ENCODE data around the gene HEATR5A. TPM values are rescaled to one million over a fixed set of nuclear protein-coding genes. Genes with fewer than 3 reads are reported as not detected.
A peak's percentile ranks its signal among the peaks of the same experiment; 100 is the strongest.

HEATR5A gene
- total and polyA plus RNA-seq, 2 of the 13 experiments (the other 11 are each of a cell fraction or from before 2014, with no cell fraction given) = 36.4 to 105 TPM

DNA sequence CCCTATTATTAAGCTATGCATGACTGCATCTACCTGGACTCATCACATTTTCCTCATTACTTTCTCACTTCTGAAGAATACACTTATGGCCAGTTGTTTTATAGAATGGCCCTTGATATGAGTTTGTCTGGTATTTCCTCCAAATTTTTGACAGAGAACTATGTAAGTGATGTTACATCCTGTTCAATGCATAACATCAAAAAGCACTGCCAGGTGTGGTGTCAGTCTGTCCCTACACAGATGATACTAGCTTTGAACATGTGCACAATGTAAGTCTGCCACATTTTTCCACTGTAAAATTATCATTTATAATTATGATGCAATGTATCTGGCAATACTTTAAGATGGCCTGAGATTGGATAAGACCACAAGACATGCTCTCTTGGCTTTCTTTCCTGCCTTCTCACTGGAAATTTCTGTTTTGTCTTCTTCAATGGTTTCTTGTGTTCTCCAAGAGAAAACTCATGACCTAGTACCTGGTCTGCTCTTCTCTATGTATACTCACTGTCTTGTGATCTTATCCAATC, 28.3 kb downstream of the HEATR5A start:
- no peak for FAIRE-seq
- Histone ChIP-seq H3K79me2 (ENCODE audit: insufficient read depth, low read length) (no peaks in the 10 kb centered on the region), H3K36me3 (replicated peaks in 1 of 2; ENCODE audit: control insufficient read depth in 1 of 2, insufficient read depth in 2 of 2, low read length in 2 of 2) (peaks cover 3 to 19% of the 10 kb centered on the region in 2 experiments; a peak in 3 of 5 replicates), H3K9ac (ENCODE audit: insufficient read depth, low read depth, low read length) (no peak overlapping the region), H4K20me1 (ENCODE audit: insufficient read depth, low read length) (no peaks in the 10 kb centered on the region), H3K27me3 (ENCODE audit: control insufficient read depth in 1 of 2, insufficient read depth in 2 of 2, low read length in 2 of 2) (no peaks in the 10 kb centered on the region), H3K4me2 (ENCODE audit: low read depth, low read length) (no peak overlapping the region), H3K4me3 (replicated peaks in 1 of 3; ENCODE audit: insufficient read depth in 1 of 3, low read depth in 2 of 3, low read length in 3 of 3) (no peak overlapping the region), H2AFZ (ENCODE audit: low read length) (no peak overlapping the region), H3K4me1 (ENCODE audit: insufficient read depth, low read length) (no peaks in the 10 kb centered on the region), H3K9me3 (ENCODE audit: low read length) (no peaks in the 10 kb centered on the region), H3K27ac (ENCODE audit: extremely low read length, insufficient read depth, low read length) (no peak overlapping the region)
- no peak for DNase-seq (ENCODE audit: low spot score)
- in situ Hi-C loops (cut with HindIII; ENCODE audit: extremely low pct_ligation_motif_present, low pct_unique_long_range_greater_than_20kb) = no loop called here
- ChIA-PET CTCF (ENCODE audit: low intra/inter-chr PET ratio, low total read pairs) (no interaction called here), POLR2A (interaction anchor here (7.8 kb wide), 1 partner anchor 28 kb away, joined by 42 read pairs; the partner anchor contains the start of gene HEATR5A)
- no TSS peak for BruUV-seq (replicated peaks)
- intact Hi-C loops (cut with micrococcal nuclease; ENCODE audit: unreplicated experiment) = no loop called here
- no peak for TF ChIP-seq AGO2 (optimal IDR thresholded peaks at IDR 0.05; ENCODE audit: low read depth, low read length)
- TF ChIP-seq CEBPB (IDR thresholded peaks at IDR 0.05; ENCODE audit: borderline replicate concordance, low read depth, low read length) = peak; percentile 67; the same call in 1 of the 2 replicates
- no peak for TF ChIP-seq ZNF136 (CRISPR knock-in tag; IDR thresholded peaks at IDR 0.05; ENCODE audit: low read depth)
- TF ChIP-seq CHD4 (IDR thresholded peaks at IDR 0.05; ENCODE audit: borderline replicate concordance, low read length) = no peak
- TF ChIP-seq RARA (CRISPR knock-in tag; IDR thresholded peaks at IDR 0.05) = no peak
- TF ChIP-seq ATF7 (IDR thresholded peaks at IDR 0.05) = peak; percentile 84
- no peak for TF ChIP-seq ATF7 (CRISPR knock-in tag; IDR thresholded peaks at IDR 0.05)
- no peak for ATAC-seq

DNA sequence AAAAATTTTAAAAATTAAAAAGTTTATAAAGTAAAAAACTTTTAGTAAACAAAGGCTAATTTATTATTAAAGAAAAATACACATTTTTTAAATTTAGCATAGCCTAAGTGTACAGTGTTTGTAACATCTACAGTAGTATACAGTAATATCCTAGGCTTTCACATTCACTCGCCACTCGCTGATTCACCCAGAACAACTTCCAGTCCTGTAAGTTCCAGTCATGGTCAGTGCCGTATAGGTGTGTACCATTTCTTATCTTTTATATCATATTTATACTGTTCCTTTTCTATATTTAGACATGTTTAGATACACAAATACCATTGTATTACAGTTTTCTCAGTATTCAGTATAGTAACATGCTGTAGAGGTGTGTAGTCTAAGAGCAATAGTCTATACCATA, 28.9 kb downstream of the HEATR5A start:
- no peak for ATAC-seq
- no TSS peak for BruUV-seq (replicated peaks)
- WGBS (ENCODE audit: low lambda C conversion rate) = 94% methylated on average over 3 of the region's 3 CpGs
- no peak overlapping the region for H3K27ac ChIP-seq (ENCODE audit: extremely low read length, insufficient read depth, low read length)
- H3K9ac ChIP-seq (ENCODE audit: insufficient read depth, low read depth, low read length) = no peak overlapping the region
- POLR2A ChIA-PET = interaction anchor here (2.2 to 7.8 kb wide), 2 partner anchors 28 kb away, joined by 6 to 42 read pairs; partner anchors contain the start of gene HEATR5A
- no peak overlapping the region for H3K4me2 ChIP-seq (ENCODE audit: low read depth, low read length)
- no peak overlapping the region for H3K4me3 ChIP-seq (replicated peaks in 1 of 3; ENCODE audit: insufficient read depth in 1 of 3, low read depth in 2 of 3, low read length in 3 of 3)
- peaks cover 3 to 19% of the 10 kb centered on the region in 2 experiments; a peak in 3 of 5 replicates for H3K36me3 ChIP-seq (replicated peaks in 1 of 2; ENCODE audit: control insufficient read depth in 1 of 2, insufficient read depth in 2 of 2, low read length in 2 of 2)
- no peak overlapping the region for H2AFZ ChIP-seq (ENCODE audit: low read length)
- in situ Hi-C loops (cut with HindIII; ENCODE audit: extremely low pct_ligation_motif_present, low pct_unique_long_range_greater_than_20kb) = no loop called here
- no peaks in the 10 kb centered on the region for H3K9me3 ChIP-seq (ENCODE audit: low read length)
- H4K20me1 ChIP-seq (ENCODE audit: insufficient read depth, low read length) = no peaks in the 10 kb centered on the region
- DNase-seq (ENCODE audit: low spot score) = no peak
- no peaks in the 10 kb centered on the region for H3K79me2 ChIP-seq (ENCODE audit: insufficient read depth, low read length)
- CTCF ChIA-PET (ENCODE audit: low intra/inter-chr PET ratio, low total read pairs) = no interaction called here
- H3K4me1 ChIP-seq (ENCODE audit: insufficient read depth, low read length) = no peaks in the 10 kb centered on the region
- no peaks in the 10 kb centered on the region for H3K27me3 ChIP-seq (ENCODE audit: control insufficient read depth in 1 of 2, insufficient read depth in 2 of 2, low read length in 2 of 2)
- no peak for FAIRE-seq
- intact Hi-C loops (cut with micrococcal nuclease; ENCODE audit: unreplicated experiment) = no loop called here
- no peak for TF ChIP-seq ZNF629 (CRISPR knock-in tag; conservative IDR thresholded peaks at IDR 0.05)
- TF ChIP-seq ZNF761 (CRISPR knock-in tag; conservative IDR thresholded peaks at IDR 0.05) = no peak
- TF ChIP-seq, protein P1, sequence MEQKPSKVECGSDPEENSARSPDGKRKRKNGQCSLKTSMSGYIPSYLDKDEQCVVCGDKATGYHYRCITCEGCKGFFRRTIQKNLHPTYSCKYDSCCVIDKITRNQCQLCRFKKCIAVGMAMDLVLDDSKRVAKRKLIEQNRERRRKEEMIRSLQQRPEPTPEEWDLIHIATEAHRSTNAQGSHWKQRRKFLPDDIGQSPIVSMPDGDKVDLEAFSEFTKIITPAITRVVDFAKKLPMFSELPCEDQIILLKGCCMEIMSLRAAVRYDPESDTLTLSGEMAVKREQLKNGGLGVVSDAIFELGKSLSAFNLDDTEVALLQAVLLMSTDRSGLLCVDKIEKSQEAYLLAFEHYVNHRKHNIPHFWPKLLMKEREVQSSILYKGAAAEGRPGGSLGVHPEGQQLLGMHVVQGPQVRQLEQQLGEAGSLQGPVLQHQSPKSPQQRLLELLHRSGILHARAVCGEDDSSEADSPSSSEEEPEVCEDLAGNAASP (CRISPR knock-in tag; IDR thresholded peaks at IDR 0.05; ENCODE audit: borderline replicate concordance) = no peak
- TF ChIP-seq NKX3-1 (CRISPR knock-in tag; IDR thresholded peaks at IDR 0.05) = no peak
- TF ChIP-seq ZNF136 (CRISPR knock-in tag; IDR thresholded peaks at IDR 0.05; ENCODE audit: low read depth) = no peak
- no peak for TF ChIP-seq ZNF569 (CRISPR knock-in tag; IDR thresholded peaks at IDR 0.05; ENCODE audit: borderline replicate concordance)
- TF ChIP-seq, protein P2, sequence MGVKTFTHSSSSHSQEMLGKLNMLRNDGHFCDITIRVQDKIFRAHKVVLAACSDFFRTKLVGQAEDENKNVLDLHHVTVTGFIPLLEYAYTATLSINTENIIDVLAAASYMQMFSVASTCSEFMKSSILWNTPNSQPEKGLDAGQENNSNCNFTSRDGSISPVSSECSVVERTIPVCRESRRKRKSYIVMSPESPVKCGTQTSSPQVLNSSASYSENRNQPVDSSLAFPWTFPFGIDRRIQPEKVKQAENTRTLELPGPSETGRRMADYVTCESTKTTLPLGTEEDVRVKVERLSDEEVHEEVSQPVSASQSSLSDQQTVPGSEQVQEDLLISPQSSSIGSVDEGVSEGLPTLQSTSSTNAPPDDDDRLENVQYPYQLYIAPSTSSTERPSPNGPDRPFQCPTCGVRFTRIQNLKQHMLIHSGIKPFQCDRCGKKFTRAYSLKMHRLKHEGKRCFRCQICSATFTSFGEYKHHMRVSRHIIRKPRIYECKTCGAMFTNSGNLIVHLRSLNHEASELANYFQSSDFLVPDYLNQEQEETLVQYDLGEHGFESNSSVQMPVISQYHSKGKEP (CRISPR knock-in tag; IDR thresholded peaks at IDR 0.05) = no peak
- no peak for TF ChIP-seq HCFC1 (IDR thresholded peaks at IDR 0.05; ENCODE audit: low read depth, low read length)
- no peak for TF ChIP-seq ZNF121 (CRISPR knock-in tag; IDR thresholded peaks at IDR 0.05)
- TF ChIP-seq, protein P3, sequence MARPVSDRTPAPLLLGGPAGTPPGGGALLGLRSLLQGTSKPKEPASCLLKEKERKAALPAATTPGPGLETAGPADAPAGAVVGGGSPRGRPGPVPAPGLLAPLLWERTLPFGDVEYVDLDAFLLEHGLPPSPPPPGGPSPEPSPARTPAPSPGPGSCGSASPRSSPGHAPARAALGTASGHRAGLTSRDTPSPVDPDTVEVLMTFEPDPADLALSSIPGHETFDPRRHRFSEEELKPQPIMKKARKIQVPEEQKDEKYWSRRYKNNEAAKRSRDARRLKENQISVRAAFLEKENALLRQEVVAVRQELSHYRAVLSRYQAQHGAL (CRISPR knock-in tag; IDR thresholded peaks at IDR 0.05; ENCODE audit: not compliant biosample characterization) = no peak
